GM18508 (cell line): Measurements from ENCODE around the gene ERC1.
"Not testable (repeated sequence)": the region's sequence is repeated elsewhere in the genome, so short reads cannot be mapped to it uniquely, and the experiment has no call there.

ENCODE experiments used
- ATAC-seq: cut with Tn5 transposase; IDR thresholded peaks from one replicate; pipeline ENCODE4 v1.9.1; 2021; ENCODE audit warnings: moderate number of reproducible peaks; ENCODE audit not compliant: insufficient read depth, unreplicated experiment

ERC1 gene

DNA sequence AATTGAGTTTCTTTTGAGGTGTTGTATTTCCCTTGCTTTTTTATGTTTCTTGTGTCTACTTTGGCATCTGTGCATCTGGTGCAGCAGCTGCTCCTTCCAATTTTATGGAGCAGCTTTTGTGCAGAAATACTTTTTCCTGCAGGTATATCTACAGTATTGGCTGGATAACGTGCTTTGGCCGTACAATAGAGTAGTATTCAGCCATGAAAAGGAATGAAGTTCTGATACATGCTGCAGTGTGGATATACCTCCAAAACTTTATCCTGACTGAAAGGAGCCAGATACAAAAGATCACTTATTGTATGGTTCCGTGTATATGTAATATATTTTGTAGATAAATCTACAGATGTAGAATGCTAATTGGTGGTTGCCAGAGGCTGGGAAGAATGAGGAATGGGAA lies 74.6 kb downstream of the ERC1 start:
- ATAC-seq, result no peak

- no peak for ATAC-seq
Observed at GRCh38 chr12:1069846-1070245, 78.8 kb downstream of the ERC1 start.

- ATAC-seq, result no peak
Observed at GRCh38 chr12:1071182-1071581, 80.2 kb downstream of the ERC1 start.

DNA sequence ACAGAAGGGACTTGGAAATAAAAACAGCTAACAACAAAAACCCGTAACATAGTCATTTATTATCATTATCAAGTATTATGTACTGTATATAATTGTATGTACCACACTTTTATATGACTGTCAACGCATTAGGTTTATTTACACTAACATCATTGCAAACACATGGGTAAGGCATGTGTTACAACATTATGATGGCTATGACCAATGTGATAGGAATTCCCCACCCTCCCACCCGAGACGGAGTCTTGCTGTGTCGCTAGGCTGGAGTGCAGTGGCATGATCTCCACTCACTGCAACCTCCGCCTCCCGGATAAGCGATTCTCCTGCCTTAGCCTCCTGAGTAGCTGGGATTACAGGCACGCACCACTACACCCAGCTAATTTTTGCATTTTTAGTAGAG lies 82.6 kb downstream of the ERC1 start:
- ATAC-seq, result no peak

- ATAC-seq, result no peak
Observed at GRCh38 chr12:1077036-1077803, 86.2 kb downstream of the ERC1 start.

GRCh38 chr12:1078002-1078401 lies 87.0 kb downstream of the ERC1 start:
- no peak for ATAC-seq

GRCh38 chr12:1080520-1081223 lies 89.6 kb downstream of the ERC1 start:
- no peak for ATAC-seq

DNA sequence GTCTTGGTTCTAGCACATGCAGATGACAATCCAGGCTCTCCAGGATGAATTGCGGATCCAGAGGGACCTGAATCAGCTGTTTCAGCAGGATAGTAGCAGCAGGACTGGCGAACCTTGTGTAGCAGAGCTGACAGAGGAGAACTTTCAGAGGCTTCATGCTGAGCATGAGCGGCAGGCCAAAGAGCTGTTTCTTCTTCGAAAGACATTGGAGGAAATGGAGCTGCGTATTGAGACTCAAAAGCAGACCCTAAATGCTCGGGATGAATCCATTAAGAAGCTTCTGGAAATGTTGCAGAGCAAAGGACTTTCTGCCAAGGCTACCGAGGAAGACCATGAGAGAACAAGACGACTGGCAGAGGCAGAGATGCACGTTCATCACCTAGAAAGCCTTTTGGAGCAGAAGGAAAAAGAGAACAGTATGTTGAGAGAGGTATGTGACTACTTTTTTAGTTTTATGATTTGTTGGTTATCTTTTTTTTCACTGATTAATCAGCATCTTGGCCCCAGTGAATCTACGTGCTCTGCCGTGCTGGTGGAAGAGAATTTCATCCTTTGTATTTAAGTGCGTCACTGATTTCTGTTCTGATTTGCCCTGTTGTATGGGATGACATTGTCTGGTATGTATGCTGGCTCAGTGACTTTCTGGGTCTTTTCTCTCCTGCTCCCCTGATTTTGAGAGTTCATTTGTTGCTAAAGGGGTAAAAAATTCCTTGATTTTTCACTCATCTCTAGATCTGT lies 92.3 kb downstream of the ERC1 start:
- no peak for ATAC-seq

GRCh38 chr12:1083889-1084262 lies 92.9 kb downstream of the ERC1 start:
- no peak for ATAC-seq

- ATAC-seq, result no peak
Observed at GRCh38 chr12:1091350-1091749, 100.3 kb downstream of the ERC1 start.

GRCh38 chr12:1093166-1093751 lies 102.2 kb downstream of the ERC1 start:
- ATAC-seq, result no peak

DNA sequence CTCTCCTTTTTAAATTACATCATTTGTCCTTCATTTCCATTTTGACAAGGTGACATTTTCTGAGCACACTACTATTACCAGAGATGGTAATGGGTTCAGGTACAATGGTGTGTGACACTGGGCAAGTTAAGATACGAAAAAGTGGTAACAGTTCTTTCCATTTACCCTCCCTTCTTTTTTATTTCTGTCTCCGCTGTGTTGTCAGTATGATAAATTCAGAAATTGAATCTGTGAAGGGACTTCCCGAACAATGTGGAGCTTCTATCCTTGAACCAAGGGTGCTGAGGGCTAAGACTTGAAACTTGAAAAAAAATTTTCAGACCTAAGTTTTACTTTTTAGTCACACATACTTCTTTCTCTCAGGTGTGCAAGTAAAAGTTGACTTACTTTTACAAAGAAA lies 103.7 kb downstream of the ERC1 start:
- ATAC-seq, result no peak

- no peak for ATAC-seq
Observed at GRCh38 chr12:1099158-1099557, 108.1 kb downstream of the ERC1 start.

DNA sequence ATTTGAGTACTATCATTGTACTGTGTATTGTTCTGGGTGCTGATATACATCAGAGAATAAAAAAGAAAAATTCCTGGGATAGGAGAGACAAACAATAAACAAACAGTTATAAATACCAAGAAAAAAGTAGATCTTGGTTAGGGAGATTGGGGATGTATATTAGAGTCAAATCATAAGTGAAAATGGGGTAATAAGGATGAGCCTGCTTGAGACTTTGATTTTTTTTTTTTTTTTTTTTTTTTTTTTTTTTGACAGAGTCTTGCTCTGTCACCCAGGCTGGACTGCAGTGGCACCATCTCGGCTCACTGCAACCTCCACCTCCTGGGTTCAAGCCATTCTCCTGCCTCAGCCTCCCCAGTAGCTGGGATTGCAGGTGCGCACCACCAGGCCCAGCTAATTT lies 108.6 kb downstream of the ERC1 start:
- not testable (repeated sequence) for ATAC-seq

- no peak for ATAC-seq
Observed at GRCh38 chr12:1102115-1102514, 111.1 kb downstream of the ERC1 start.

GRCh38 chr12:1102791-1103450 lies 111.9 kb downstream of the ERC1 start:
- no peak for ATAC-seq

DNA sequence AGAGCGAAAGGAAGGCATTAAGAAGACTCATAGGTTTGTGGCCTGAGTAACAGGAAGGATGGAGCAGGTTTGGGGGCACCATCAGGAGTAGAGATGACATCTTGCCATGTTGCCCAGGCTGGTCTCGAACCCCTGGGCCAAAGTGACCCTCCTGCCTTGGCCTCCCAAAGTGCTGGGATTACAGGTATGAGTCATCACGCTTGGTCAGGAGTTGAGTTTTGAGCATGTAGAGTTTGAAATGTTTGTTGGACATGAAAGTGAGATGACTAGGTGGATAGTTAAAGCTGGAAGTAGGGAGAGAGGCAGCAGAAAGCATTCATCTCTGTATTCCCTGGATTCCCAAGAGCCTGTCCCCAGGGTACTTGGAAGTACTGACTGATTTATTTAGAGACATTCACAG lies 112.6 kb downstream of the ERC1 start:
- no peak for ATAC-seq

DNA sequence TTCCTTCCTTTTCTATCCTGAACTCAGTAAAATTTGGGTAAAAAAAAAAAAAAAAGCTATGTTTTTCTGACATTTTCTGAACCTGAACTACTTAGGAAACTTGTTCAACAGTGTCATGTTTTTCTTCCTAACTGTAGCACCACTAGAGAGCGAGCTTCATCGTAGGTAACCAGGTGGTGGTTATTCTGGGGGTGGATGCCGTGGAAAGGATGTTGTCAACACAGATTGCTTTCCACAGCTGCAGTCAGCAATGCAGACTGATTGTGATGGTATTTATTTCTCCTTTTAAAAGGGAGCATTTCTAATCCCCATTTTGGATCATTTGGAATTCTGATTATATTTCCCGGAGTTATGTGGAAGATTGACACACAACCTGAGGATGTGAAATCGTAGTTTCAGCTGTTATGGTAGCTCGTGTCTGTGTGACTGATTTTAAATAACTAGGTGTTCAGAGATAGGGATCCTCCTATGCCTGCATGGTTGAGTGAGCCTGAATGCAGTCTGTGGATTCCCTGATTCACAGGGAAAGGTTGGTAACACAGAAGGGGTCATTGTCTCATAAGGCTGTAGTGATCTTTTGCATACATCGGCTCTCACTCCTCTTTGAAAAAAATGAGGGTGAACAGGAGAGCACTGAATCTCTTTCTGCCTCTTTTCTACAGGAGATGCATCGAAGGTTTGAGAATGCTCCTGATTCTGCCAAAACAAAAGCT lies 113.2 kb downstream of the ERC1 start:
- no peak for ATAC-seq

GRCh38 chr12:1107669-1108068 lies 116.6 kb downstream of the ERC1 start:
- no peak for ATAC-seq

GRCh38 chr12:1108276-1108675 lies 117.3 kb downstream of the ERC1 start:
- peak; percentile 85 for ATAC-seq
